ENCODE measurements around the gene TP53I3.

DNA sequence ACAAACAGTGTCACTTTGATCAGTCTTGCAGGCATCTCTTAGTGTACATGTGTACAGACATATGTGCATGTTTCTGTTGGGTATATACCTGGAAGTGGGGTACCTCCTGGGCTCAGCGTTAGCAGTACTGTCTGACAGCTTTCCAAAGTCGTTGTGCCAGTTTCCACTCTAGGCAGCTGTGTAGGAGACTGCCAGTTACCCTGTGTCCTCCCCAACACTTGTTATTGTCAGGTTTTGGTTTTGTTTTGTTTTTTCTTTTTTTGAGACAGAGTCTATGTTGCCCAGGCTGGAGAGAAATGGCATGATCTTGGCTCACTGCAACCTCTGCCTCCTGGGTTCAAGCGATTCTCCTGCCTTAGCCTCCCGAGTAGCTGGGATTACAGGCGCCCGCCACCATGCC is 28.9 kb downstream of the TP53I3 start:
- TF ChIP-seq, protein P1, sequence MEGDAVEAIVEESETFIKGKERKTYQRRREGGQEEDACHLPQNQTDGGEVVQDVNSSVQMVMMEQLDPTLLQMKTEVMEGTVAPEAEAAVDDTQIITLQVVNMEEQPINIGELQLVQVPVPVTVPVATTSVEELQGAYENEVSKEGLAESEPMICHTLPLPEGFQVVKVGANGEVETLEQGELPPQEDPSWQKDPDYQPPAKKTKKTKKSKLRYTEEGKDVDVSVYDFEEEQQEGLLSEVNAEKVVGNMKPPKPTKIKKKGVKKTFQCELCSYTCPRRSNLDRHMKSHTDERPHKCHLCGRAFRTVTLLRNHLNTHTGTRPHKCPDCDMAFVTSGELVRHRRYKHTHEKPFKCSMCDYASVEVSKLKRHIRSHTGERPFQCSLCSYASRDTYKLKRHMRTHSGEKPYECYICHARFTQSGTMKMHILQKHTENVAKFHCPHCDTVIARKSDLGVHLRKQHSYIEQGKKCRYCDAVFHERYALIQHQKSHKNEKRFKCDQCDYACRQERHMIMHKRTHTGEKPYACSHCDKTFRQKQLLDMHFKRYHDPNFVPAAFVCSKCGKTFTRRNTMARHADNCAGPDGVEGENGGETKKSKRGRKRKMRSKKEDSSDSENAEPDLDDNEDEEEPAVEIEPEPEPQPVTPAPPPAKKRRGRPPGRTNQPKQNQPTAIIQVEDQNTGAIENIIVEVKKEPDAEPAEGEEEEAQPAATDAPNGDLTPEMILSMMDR (IDR thresholded peaks at IDR 0.05), result no peak
- no peak for TF ChIP-seq POLR2A (IDR thresholded peaks at IDR 0.05)
